ENCODE results near the gene NIPA2. TPM values are rescaled to one million over a fixed set of nuclear protein-coding genes. Genes with fewer than 3 reads are reported as not detected.
A peak's percentile ranks its signal among the peaks of the same experiment; 100 is the strongest.

Gene NIPA2
- total RNA-seq, 2 donors from 2014 or later: 32.0 to 34.5 TPM

DNA sequence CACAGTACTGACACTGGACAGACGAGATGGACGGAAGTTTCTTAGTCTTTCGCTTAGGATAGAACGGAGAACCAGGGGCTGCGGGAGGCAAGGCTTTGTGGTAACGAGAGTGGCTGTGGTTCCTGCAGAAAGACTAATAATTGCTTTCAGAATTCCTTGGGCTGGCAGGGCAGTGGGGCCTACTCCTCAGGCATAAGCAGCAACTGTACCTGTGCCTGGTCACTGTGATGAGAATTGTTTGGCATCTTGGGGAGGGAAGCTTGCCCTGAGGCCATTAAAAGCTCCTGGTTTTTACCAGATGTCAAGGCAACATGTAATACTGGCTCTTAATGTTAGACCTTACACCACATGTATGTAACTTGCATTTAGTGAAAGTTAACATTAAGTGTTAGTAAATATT is 7.6 kb downstream of the NIPA2 start:
- Mint-ChIP-seq H3K4me1 (peaks cover 30% of the 10 kb centered on the region), H3K27ac (peak overlapping the region; percentile 71), H3K27me3 (no peaks in the 10 kb centered on the region), H3K36me3 (ENCODE audit: low read depth) (peaks cover 4% of the 10 kb centered on the region), H3K4me3 (no peak overlapping the region)
- DNase-seq (no peak), ATAC-seq (no peak)
- H3K9me3 ChIP-seq (ENCODE audit: control insufficient read depth, low read length, poor library complexity, severe bottlenecking): no peaks in the 10 kb centered on the region

DNA sequence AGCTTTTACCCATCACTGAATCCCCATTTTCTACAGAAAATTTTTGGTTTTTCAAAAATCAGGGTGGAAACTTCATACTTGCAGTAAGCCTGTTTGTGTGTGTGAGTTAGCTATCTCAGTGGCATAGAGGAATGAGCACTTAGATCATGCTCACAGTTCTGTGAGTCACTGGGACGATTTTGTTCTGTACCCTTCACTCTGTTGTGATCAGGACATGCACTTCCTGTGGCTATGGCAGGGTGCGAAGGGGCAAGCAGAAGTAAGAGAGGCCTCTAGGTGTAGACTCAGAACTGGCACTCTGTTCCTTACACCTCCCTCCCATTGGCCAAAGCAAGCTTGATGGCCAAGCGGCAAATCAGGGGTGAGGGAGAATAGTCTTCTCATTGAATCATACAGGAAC is 11.6 kb downstream of the NIPA2 start:
- ATAC-seq (no peak), DNase-seq (no peak)
- H3K27ac Mint-ChIP-seq: peak overlapping the region; percentile 57
- no peaks in the 10 kb centered on the region for H3K9me3 ChIP-seq (ENCODE audit: control insufficient read depth, low read length, poor library complexity, severe bottlenecking)
- H3K4me3 Mint-ChIP-seq: no peak overlapping the region
- no peaks in the 10 kb centered on the region for H3K36me3 Mint-ChIP-seq (ENCODE audit: low read depth)
- peaks cover 16% of the 10 kb centered on the region for H3K4me1 Mint-ChIP-seq
- no peaks in the 10 kb centered on the region for H3K27me3 Mint-ChIP-seq

DNA sequence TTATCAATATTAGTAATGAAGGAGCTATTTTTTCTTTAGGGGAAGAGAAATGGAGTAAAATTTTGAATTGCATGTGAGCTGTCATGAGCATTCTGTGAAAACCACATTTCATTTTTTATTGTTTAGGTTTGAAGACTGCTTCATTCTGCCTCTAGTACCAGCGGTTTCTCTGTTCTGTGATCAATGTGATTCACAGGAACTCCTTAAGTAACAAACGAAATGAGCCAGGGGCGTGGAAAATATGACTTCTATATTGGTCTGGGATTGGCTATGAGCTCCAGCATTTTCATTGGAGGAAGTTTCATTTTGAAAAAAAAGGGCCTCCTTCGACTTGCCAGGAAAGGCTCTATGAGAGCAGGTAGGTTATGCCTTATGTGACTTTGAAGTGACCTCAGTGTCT is 13.0 kb downstream of the NIPA2 start:
- Mint-ChIP-seq H3K27me3 (no peaks in the 10 kb centered on the region), H3K4me1 (peaks cover 13% of the 10 kb centered on the region), H3K4me3 (no peak overlapping the region), H3K36me3 (ENCODE audit: low read depth) (peaks cover 5% of the 10 kb centered on the region), H3K27ac (peak overlapping the region; percentile 34)
- H3K9me3 ChIP-seq (ENCODE audit: control insufficient read depth, low read length, poor library complexity, severe bottlenecking): no peaks in the 10 kb centered on the region
- DNase-seq (no peak), ATAC-seq (no peak)

DNA sequence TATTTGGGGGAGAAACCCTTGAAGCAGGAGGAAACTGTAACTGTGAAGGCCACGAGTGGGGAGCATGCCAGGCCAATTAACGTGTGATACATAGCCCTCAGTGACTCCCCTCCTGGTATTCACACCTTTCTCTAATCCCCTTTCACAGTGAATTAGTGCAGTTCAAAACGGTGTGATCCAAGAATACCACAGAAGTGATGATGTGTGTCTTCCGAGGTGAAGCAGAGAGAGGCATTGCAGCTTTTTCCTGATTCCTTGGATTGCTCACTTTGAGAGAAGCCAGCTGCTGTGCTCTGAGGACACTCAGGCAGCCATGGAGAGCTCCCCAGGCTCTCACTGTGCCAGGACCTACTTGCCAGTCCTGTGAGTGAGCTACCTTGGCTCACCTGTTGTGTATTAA is 17.3 kb downstream of the NIPA2 start:
- DNase-seq (no peak), ATAC-seq (no peak)
- Mint-ChIP-seq H3K27me3 (no peaks in the 10 kb centered on the region), H3K4me1 (peaks cover 13% of the 10 kb centered on the region), H3K27ac (peak overlapping the region; percentile 68), H3K36me3 (ENCODE audit: low read depth) (peaks cover 5% of the 10 kb centered on the region), H3K4me3 (no peak overlapping the region)
- no peaks in the 10 kb centered on the region for H3K9me3 ChIP-seq (ENCODE audit: control insufficient read depth, low read length, poor library complexity, severe bottlenecking)

DNA sequence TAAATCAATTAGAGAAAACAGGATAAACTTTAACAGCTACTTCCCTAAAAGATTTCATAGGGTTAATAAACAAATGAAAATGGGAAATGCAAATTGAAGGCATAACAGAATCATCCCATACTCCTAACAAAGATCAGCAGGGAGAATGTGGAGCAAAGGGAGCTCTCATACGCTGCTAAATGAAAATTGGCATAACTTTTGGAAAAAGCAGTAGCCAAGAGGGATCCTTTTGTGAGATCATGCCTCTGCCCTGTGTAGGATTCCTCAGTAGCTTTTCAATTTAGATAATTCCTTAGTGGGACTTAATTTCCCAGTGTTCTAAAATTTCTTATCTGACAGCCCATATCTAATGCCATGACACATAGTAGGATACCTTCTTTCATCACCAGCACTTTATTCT is 18.2 kb downstream of the NIPA2 start:
- ATAC-seq (no peak), DNase-seq (no peak)
- Mint-ChIP-seq H3K27me3 (no peaks in the 10 kb centered on the region), H3K27ac (peak overlapping the region; percentile 62), H3K4me1 (peaks cover 11% of the 10 kb centered on the region), H3K4me3 (no peak overlapping the region), H3K36me3 (ENCODE audit: low read depth) (peaks cover 5% of the 10 kb centered on the region)
- no peaks in the 10 kb centered on the region for H3K9me3 ChIP-seq (ENCODE audit: control insufficient read depth, low read length, poor library complexity, severe bottlenecking)

DNA sequence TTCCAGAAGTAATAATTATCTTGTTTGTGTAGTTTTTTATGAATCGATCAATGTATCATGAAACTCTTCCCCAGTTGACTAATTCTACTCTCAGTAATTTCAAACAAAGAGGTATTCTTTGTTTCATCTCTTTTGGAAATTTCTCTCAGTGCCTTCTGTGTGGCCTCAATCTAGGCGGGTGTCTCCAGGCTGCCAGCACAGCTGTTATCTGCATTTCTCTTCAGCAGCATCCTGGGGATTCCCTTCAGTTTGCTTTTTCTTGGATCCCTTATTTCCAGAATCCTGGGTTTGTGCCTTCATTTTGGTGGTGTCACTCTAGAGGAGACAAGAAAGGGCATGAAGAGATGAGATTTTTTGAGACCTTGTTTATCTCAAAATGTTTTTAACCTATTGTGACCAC is 22.7 kb downstream of the NIPA2 start:
- H3K9me3 ChIP-seq (ENCODE audit: control insufficient read depth, low read length, poor library complexity, severe bottlenecking): no peaks in the 10 kb centered on the region
- DNase-seq (no peak), ATAC-seq (no peak)
- Mint-ChIP-seq H3K27me3 (no peaks in the 10 kb centered on the region), H3K36me3 (ENCODE audit: low read depth) (peaks cover 10% of the 10 kb centered on the region), H3K27ac (peak overlapping the region; percentile 37), H3K4me3 (peak overlapping the region; percentile 7), H3K4me1 (peaks cover 8% of the 10 kb centered on the region)

DNA sequence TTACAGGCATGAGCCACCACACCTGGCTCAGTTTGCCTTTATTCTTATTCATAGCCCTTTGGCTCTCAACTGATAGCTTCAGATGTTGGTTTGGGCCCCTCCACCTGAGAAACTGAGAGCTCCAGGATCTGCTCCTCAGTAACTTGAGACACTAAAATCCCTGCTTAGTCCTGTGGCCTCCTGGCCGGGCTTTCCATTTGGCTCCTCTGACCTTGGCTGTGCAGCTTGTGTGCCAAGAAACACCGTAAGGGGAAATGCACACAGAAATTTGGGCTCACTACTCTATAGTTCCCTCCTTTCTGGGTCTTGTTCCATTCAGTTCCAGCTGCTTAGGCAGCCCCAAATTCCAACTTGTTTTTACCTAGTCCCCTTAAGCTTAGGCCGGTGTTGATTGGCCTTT is 24.9 kb downstream of the NIPA2 start:
- H3K27ac Mint-ChIP-seq: peak overlapping the region; percentile 67
- peaks cover 8% of the 10 kb centered on the region for H3K36me3 Mint-ChIP-seq (ENCODE audit: low read depth)
- peaks cover 4% of the 10 kb centered on the region for H3K4me1 Mint-ChIP-seq
- H3K4me3 Mint-ChIP-seq: no peak overlapping the region
- no peaks in the 10 kb centered on the region for H3K9me3 ChIP-seq (ENCODE audit: control insufficient read depth, low read length, poor library complexity, severe bottlenecking)
- no peak for ATAC-seq
- no peaks in the 10 kb centered on the region for H3K27me3 Mint-ChIP-seq
- no peak for DNase-seq

DNA sequence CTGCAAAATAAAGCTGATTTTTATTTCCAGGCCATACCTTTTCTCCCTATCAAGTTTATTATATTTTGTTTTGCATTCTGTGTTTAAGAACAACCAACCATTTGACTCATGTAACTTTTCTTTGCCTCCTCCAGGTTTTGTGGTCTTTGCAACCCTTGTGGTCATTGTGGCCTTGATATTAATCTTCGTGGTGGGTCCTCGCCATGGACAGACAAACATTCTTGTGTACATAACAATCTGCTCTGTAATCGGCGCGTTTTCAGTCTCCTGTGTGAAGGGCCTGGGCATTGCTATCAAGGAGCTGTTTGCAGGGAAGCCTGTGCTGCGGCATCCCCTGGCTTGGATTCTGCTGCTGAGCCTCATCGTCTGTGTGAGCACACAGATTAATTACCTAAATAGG is 27.6 kb downstream of the NIPA2 start:
- peaks cover 9% of the 10 kb centered on the region for H3K36me3 Mint-ChIP-seq (ENCODE audit: low read depth)
- no peaks in the 10 kb centered on the region for H3K27me3 Mint-ChIP-seq
- H3K27ac Mint-ChIP-seq: peak overlapping the region; percentile 34
- no peak for DNase-seq
- no peaks in the 10 kb centered on the region for H3K9me3 ChIP-seq (ENCODE audit: control insufficient read depth, low read length, poor library complexity, severe bottlenecking)
- ATAC-seq: no peak
- no peak overlapping the region for H3K4me3 Mint-ChIP-seq
- peaks cover 4% of the 10 kb centered on the region for H3K4me1 Mint-ChIP-seq

DNA sequence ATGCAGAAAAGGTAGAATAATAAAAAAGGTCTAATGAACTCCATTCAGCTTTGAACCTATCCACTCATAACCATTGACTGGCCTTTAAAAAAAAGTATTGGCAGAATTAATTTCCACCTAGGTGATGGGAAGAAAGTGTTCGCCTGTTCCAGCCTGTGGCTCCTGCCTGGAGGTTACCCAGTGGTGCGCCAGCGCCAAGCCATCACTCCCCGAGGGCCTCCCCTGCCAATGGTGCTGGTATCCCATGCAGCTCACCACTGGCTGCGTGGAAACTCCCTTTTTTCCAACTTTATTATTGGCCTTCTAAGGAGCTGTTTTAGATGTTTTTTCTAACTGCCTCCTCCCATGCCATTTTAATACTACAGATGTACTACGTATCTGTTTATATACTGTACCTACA is 29.4 kb downstream of the NIPA2 start:
- Mint-ChIP-seq H3K27ac (no peak overlapping the region), H3K4me1 (no peaks in the 10 kb centered on the region), H3K4me3 (no peak overlapping the region), H3K36me3 (ENCODE audit: low read depth) (peaks cover 12% of the 10 kb centered on the region), H3K27me3 (no peaks in the 10 kb centered on the region)
- no peaks in the 10 kb centered on the region for H3K9me3 ChIP-seq (ENCODE audit: control insufficient read depth, low read length, poor library complexity, severe bottlenecking)
- no peak for ATAC-seq
- DNase-seq: no peak

DNA sequence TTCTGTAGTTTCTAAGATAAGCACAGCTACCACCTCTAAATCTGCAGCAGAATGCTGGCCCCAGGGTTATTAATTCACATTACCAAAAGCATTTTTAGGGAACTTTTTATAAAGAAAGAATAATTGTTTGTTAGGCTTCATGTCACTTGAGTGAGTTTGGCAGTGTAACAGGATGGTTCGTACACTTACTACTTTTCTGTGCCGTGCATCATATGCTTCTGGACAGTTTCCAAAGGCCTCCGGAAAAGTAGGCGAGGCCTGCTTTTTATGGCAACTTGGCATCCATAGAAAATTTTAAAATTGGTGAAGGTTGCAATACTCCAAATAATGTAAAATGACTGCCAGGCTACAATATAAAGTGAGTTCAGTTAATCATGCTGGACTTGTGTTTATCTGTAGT is 30.0 kb downstream of the NIPA2 start:
- ATAC-seq (no peak), DNase-seq (no peak)
- no peak overlapping the region for H3K4me3 Mint-ChIP-seq
- no peaks in the 10 kb centered on the region for H3K4me1 Mint-ChIP-seq
- H3K27ac Mint-ChIP-seq: no peak overlapping the region
- H3K36me3 Mint-ChIP-seq (ENCODE audit: low read depth): peaks cover 15% of the 10 kb centered on the region
- no peaks in the 10 kb centered on the region for H3K9me3 ChIP-seq (ENCODE audit: control insufficient read depth, low read length, poor library complexity, severe bottlenecking)
- no peaks in the 10 kb centered on the region for H3K27me3 Mint-ChIP-seq

DNA sequence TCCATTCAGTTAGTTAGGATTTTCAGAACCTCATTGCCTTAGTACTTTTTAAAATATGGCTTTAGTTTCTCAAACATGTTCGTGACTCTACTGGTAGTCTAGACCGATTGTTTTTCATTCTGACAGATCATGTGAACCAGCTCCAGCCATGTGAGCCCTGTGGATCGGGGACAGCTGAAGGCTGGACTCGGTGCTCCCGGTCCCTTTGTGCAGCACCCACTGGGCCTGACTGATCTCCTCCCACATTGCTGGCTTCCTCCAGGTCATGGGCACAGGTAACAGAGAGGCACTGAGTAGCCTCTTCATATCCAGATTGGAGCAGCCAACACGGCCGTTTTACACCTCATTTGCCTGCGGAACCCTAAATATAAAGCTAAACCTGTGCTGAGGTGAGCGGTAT is 30.5 kb downstream of the NIPA2 start:
- DNase-seq (no peak), ATAC-seq (no peak)
- no peaks in the 10 kb centered on the region for H3K9me3 ChIP-seq (ENCODE audit: control insufficient read depth, low read length, poor library complexity, severe bottlenecking)
- H3K4me1 Mint-ChIP-seq: no peaks in the 10 kb centered on the region
- no peaks in the 10 kb centered on the region for H3K27me3 Mint-ChIP-seq
- no peak overlapping the region for H3K27ac Mint-ChIP-seq
- H3K36me3 Mint-ChIP-seq (ENCODE audit: low read depth): peaks cover 16% of the 10 kb centered on the region
- no peak overlapping the region for H3K4me3 Mint-ChIP-seq

DNA sequence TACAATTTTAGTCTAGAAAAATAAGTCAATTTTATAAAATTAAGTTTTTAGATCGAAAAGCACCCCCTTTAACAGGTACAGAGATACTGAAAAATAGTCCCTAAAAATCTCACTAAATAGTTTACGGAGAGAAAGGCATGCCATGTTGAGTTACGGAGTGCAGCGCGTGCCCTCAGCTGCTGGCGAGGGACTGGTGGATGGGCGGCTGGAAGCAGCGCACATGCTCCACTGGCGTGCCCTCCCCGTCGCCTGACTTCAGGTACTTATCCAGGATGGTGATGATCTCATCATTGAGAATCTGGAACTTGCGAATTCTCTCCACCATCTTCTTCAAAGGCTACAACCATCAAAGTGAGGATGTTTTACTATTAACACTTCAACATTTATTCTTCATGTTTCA is 31.4 kb downstream of the NIPA2 start:
- H3K27me3 Mint-ChIP-seq: no peaks in the 10 kb centered on the region
- H3K4me1 Mint-ChIP-seq: peaks cover 1% of the 10 kb centered on the region
- ATAC-seq (no peak), DNase-seq (no peak)
- peaks cover 17% of the 10 kb centered on the region for H3K36me3 Mint-ChIP-seq (ENCODE audit: low read depth)
- H3K4me3 Mint-ChIP-seq: no peak overlapping the region
- no peak overlapping the region for H3K27ac Mint-ChIP-seq
- no peaks in the 10 kb centered on the region for H3K9me3 ChIP-seq (ENCODE audit: control insufficient read depth, low read length, poor library complexity, severe bottlenecking)

DNA sequence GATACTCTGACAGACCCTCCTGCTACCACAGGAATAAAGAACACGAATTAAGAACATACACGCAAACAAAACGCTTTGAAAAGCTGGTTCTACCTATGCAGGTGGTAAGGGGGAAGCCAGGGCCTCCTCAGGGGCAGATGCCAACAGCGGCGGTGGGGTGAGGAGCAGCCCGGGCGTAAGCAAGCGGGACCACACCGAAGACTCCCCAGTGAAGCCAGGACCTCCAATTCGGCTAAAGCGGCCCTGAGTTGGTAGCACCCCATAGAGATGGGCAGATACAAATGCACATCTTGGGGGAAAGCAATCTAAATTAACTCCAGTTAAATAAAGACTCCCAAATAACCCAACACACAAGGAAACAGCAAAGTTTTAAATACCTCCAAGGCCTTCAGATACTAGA is 32.4 kb downstream of the NIPA2 start:
- Mint-ChIP-seq H3K4me1 (peaks cover 3% of the 10 kb centered on the region), H3K4me3 (no peak overlapping the region), H3K27me3 (no peaks in the 10 kb centered on the region), H3K27ac (no peak overlapping the region), H3K36me3 (ENCODE audit: low read depth) (peaks cover 18% of the 10 kb centered on the region)
- no peaks in the 10 kb centered on the region for H3K9me3 ChIP-seq (ENCODE audit: control insufficient read depth, low read length, poor library complexity, severe bottlenecking)
- DNase-seq: no peak
- no peak for ATAC-seq

DNA sequence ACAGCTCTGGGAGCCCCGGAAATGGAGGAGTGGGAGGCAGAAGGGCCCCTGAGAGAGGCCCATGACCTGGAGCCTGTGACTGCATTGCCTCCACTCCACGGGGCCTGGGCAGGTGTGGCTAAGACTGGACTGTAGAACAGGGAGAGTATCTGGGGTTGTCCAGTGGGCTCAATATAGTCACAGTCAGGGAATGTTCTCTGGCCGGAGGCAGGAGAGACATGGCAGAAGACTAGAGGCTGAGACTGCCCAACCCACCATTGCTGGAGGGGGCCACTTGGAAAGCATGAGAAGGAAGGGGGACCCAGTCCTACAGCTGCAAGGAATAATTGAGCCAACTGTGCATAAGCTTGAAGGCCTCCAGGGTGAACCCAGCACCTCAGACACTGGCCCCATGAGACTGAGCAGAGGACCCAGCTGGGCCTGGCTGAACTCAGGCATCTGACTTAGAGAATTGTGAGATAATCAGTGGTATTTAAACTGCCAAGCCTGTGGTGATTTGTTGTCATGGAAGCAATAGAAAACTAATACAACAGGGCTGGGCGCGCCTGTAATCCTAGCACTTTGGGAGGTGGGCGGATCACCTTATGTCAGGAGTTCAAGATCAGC is 33.1 kb downstream of the NIPA2 start:
- peaks cover 15% of the 10 kb centered on the region for H3K36me3 Mint-ChIP-seq (ENCODE audit: low read depth)
- H3K4me3 Mint-ChIP-seq: no peak overlapping the region
- H3K27ac Mint-ChIP-seq: no peak overlapping the region
- no peaks in the 10 kb centered on the region for H3K9me3 ChIP-seq (ENCODE audit: control insufficient read depth, low read length, poor library complexity, severe bottlenecking)
- no peaks in the 10 kb centered on the region for H3K27me3 Mint-ChIP-seq
- H3K4me1 Mint-ChIP-seq: peaks cover 3% of the 10 kb centered on the region
- ATAC-seq (no peak), DNase-seq (no peak)
